ENCODE data around the gene SOHLH1. TPM values are rescaled to one million over a fixed set of nuclear protein-coding genes. Genes with fewer than 3 reads are reported as not detected.

Gene SOHLH1
- total RNA-seq, 1 experiment from 2014 or later: not detected

GRCh38 chr9:135655317-135655716 is 44.0 kb downstream of the SOHLH1 start:
- Histone ChIP-seq H3K27ac (ENCODE audit: low read depth, low read length, poor library complexity, severe bottlenecking) (no peak overlapping the region), H3K4me1 (ENCODE audit: insufficient read depth, low read length, poor library complexity, severe bottlenecking) (no peaks in the 10 kb centered on the region), H3K27me3 (replicated peaks; ENCODE audit: insufficient read depth, low read depth, low read length, poor library complexity) (no peaks in the 10 kb centered on the region), H3K4me3 (ENCODE audit: low read depth, low read length, poor library complexity, severe bottlenecking) (no peak overlapping the region), H3K9me3 (ENCODE audit: low read depth, low read length, poor library complexity, severe bottlenecking) (peaks cover 17% of the 10 kb centered on the region), H3K36me3 (ENCODE audit: insufficient read depth, low read length, poor library complexity, severe bottlenecking) (no peaks in the 10 kb centered on the region)
- ChIA-PET CTCF (no interaction called here), POLR2A (ENCODE audit: low non-redundant PET) (no interaction called here)
- intact Hi-C loops (cut with micrococcal nuclease; ENCODE audit: unreplicated experiment): no loop called here
- no TSS peak for BruUV-seq (replicated peaks)
- TF ChIP-seq EZH2 (IDR thresholded peaks at IDR 0.05; ENCODE audit: borderline replicate concordance, low read depth, low read length, poor library complexity, severe bottlenecking) (no peak), CTCF (conservative IDR thresholded peaks at IDR 0.05; ENCODE audit: low read depth, low read length) (no peak)
- DNase-seq (ENCODE audit: low spot score): no peak

GRCh38 chr9:135650408-135650807 is 48.9 kb downstream of the SOHLH1 start:
- intact Hi-C loops (cut with micrococcal nuclease; ENCODE audit: unreplicated experiment): no loop called here
- Histone ChIP-seq H3K9me3 (ENCODE audit: low read depth, low read length, poor library complexity, severe bottlenecking) (peaks cover 38% of the 10 kb centered on the region), H3K27ac (ENCODE audit: low read depth, low read length, poor library complexity, severe bottlenecking) (no peak overlapping the region), H3K36me3 (ENCODE audit: insufficient read depth, low read length, poor library complexity, severe bottlenecking) (no peaks in the 10 kb centered on the region), H3K27me3 (replicated peaks; ENCODE audit: insufficient read depth, low read depth, low read length, poor library complexity) (no peaks in the 10 kb centered on the region), H3K4me1 (ENCODE audit: insufficient read depth, low read length, poor library complexity, severe bottlenecking) (no peaks in the 10 kb centered on the region), H3K4me3 (ENCODE audit: low read depth, low read length, poor library complexity, severe bottlenecking) (no peak overlapping the region)
- no peak for TF ChIP-seq CTCF (conservative IDR thresholded peaks at IDR 0.05; ENCODE audit: low read depth, low read length)
- TF ChIP-seq EZH2 (IDR thresholded peaks at IDR 0.05; ENCODE audit: borderline replicate concordance, low read depth, low read length, poor library complexity, severe bottlenecking): no peak
- no peak for DNase-seq (ENCODE audit: low spot score)
- ChIA-PET POLR2A (ENCODE audit: low non-redundant PET) (no interaction called here), CTCF (no interaction called here)
- no TSS peak for BruUV-seq (replicated peaks)

- DNase-seq (ENCODE audit: low spot score): no peak
- no TSS peak for BruUV-seq (replicated peaks)
- TF ChIP-seq CTCF (conservative IDR thresholded peaks at IDR 0.05; ENCODE audit: low read depth, low read length) (no peak), EZH2 (IDR thresholded peaks at IDR 0.05; ENCODE audit: borderline replicate concordance, low read depth, low read length, poor library complexity, severe bottlenecking) (no peak)
- POLR2A ChIA-PET (ENCODE audit: low non-redundant PET): no interaction called here
- CTCF ChIA-PET: no interaction called here
- Histone ChIP-seq H3K9me3 (ENCODE audit: low read depth, low read length, poor library complexity, severe bottlenecking) (peaks cover 47% of the 10 kb centered on the region), H3K27me3 (replicated peaks; ENCODE audit: insufficient read depth, low read depth, low read length, poor library complexity) (no peaks in the 10 kb centered on the region), H3K4me1 (ENCODE audit: insufficient read depth, low read length, poor library complexity, severe bottlenecking) (no peaks in the 10 kb centered on the region), H3K27ac (ENCODE audit: low read depth, low read length, poor library complexity, severe bottlenecking) (no peak overlapping the region), H3K36me3 (ENCODE audit: insufficient read depth, low read length, poor library complexity, severe bottlenecking) (no peaks in the 10 kb centered on the region), H3K4me3 (ENCODE audit: low read depth, low read length, poor library complexity, severe bottlenecking) (no peak overlapping the region)
- intact Hi-C loops (cut with micrococcal nuclease; ENCODE audit: unreplicated experiment): no loop called here
These were observed 49.8 kb downstream of the SOHLH1 start for GRCh38 chr9:135649508-135649907.

Data from A673 (cell line).